Measurements from ENCODE around the gene TIGD7.

TIGD7 gene, protein sequence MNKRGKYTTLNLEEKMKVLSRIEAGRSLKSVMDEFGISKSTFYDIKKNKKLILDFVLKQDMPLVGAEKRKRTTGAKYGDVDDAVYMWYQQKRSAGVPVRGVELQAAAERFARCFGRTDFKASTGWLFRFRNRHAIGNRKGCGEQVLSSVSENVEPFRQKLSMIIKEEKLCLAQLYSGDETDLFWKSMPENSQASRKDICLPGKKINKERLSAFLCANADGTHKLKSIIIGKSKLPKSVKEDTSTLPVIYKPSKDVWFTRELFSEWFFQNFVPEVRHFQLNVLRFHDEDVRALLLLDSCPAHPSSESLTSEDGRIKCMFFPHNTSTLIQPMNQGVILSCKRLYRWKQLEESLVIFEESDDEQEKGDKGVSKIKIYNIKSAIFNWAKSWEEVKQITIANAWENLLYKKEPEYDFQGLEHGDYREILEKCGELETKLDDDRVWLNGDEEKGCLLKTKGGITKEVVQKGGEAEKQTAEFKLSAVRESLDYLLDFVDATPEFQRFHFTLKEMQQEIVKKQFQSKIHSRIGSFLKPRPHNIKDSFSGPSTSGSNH

GRCh38 chr16:3305109-3306068 is at the start of gene TIGD7, which contains the start of gene ZNF75A:
Gene TIGD7, minus strand, starts transcription at chr16:3305430. Its CDS starts 4,816 bp downstream, at chr16:3300614.
Gene ZNF75A, plus strand, starts transcription at chr16:3305497. Its CDS starts 2,932 bp downstream, at chr16:3308429.
- peak; percentile 85 for DNase-seq

DNA sequence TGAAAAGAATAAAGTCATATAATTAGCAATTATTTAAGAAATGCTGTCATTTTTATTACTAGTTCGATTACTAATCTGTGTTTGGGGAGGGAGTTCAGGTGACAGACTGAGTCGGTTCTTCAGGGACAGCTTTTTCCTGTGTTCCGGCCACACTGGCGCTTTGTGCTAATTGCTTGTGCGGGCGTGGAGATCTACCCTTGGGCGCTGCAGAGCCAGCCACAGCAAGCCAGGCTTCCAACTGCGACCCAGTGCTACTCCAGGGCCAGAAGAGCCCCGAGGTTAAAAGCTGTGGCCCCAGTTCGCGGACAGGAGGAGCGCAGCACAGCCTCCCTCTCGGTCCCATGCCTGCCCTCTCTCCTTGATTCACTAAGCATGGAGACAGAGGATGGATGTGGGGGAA is 43.9 kb upstream of the TIGD7 start:
- no peak for DNase-seq

DNA sequence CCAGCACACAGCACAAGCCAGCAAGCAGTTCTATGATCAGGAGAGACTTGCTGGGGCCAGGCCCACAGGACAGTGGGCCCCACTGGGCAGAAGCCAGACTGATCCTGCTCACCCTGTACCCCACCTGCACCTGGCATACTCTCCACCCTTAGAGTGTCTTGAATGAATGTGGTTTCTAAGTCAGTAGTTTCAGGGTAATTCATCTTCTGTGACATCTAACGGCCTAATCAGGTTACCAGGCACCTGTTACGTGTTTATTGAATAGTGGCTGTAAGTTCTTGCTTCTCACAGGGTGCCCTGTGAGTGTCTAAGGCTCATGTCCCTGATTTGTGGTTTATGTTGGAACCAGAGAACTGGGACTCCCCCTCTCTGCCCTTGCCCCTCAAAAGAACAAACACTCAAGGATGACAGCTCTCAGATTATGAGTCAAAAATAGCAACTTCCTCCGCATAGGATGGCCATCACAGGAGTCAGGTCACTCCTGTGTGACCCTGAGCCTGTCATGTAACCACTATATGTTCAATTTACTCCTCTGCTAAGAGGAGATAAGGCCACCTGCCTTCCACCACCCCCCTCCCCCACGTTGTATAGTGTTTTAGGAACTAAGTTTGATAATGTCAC is 43.4 kb upstream of the TIGD7 start:
- no peak for DNase-seq

- no peak for DNase-seq
Observed at GRCh38 chr16:3347586-3347985, 42.4 kb upstream of the TIGD7 start.

DNA sequence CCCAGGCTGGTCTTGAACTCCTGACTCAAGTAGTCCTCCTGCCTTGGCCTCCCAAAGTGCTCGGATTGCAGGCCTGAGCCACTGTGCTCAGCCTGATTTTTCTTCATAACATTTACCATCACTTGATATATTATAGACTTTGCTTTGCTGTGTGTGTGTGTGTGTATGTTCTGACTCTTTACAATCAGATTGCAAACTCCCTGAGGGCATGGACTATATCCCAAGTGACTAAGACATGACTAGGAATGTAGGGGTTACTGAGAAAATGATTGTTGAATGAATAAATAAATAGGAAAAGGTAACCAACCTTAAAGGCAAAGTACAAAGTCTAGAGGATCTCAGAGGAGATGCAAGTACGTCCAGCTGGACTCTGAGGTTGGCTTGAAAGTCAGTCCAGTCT is 40.8 kb upstream of the TIGD7 start:
- DNase-seq: no peak

- no peak for DNase-seq
Observed at GRCh38 chr16:3328643-3329042, 23.4 kb upstream of the TIGD7 start.

DNA sequence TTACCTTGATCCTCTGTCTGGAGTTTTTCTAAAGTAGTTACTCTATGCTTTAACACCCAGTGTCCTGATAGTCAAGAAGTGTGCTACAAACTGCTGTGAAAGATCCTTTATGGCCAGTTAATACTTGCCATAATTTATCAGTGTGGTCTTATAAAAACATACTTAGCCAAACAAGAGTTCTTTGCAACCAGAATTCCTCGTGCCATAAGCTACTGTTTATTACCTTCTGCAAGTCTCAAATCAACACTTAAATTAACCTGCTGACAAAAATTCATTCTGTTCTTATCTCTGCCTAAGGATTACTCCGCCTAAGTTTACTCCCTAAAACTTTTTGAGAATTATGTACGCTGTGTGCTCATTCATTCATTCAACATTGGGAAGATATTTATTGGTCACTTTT is 22.9 kb upstream of the TIGD7 start:
- DNase-seq: no peak

GRCh38 chr16:3327514-3327913 is 22.3 kb upstream of the TIGD7 start:
- DNase-seq: no peak

DNA sequence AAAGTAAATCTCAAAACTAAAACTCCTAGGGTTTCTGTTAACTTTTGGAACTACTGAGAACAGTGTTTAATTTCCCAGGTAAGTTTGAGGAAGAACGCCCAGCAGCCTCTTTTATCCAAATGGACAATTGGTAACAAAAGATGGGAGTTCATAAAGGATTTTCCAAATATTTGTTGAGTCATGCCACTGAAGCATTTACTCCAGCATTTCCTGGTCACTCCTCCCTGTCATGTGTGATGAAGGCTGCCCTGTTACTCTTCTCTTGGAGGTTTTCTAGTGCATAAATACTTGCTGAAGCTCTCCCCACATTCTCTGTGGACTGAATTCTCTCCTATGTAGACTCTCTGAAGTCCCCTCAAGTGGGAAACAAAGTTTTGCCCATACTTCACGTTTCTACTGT is 16.6 kb upstream of the TIGD7 start:
- DNase-seq: no peak

DNA sequence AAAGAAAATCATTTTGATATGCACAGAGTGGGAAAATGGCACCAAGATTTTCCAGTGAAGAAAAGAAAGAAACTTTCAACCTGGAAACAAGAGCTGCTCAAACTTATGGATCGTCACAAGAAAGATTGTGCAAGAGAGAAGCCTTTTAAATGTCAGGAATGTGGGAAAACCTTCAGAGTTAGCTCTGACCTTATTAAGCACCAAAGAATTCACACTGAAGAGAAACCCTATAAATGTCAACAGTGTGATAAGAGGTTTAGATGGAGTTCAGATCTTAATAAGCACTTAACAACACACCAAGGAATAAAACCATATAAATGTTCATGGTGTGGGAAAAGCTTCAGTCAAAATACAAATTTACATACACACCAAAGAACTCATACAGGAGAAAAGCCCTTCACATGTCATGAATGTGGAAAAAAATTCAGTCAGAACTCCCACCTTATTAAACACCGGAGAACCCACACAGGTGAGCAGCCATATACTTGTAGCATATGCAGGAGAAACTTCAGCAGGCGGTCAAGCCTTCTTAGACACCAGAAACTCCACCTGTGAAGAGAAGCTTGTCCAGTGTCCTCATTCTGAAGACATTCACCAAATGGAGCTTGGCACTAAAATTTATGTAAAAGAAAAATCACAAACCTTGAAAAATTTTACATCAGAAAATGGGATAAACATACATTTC is 12.2 kb upstream of the TIGD7 start:
- DNase-seq: no peak

GRCh38 chr16:3311496-3311895 is 6.3 kb upstream of the TIGD7 start:
- DNase-seq: no peak

GRCh38 chr16:3306078-3306477 is 848 bp upstream of the TIGD7 start:
- no peak for DNase-seq

DNA sequence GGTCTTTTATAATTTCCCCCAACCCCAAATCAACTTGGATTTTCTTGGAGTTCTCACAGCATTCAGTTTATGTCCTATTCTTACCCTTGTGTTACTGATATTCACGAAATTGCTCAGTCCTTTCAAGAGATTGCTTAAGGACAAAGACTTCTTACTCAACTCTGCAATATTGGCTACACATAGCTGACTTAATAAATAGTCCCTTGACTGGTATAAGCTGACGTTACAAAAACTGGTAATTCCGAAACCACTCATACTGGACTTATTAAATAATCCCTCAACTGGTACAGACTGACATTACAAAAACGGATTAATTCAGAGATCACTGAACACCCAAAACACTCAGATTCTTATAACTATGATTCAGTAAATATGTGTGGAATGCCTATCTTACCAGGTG is 860 bp downstream of the TIGD7 start:
- DNase-seq: no peak

GRCh38 chr16:3295783-3296182 is 9.4 kb downstream of the TIGD7 start:
- no peak for DNase-seq

GRCh38 chr16:3295209-3295608 is 10.0 kb downstream of the TIGD7 start:
- DNase-seq: no peak

DNA sequence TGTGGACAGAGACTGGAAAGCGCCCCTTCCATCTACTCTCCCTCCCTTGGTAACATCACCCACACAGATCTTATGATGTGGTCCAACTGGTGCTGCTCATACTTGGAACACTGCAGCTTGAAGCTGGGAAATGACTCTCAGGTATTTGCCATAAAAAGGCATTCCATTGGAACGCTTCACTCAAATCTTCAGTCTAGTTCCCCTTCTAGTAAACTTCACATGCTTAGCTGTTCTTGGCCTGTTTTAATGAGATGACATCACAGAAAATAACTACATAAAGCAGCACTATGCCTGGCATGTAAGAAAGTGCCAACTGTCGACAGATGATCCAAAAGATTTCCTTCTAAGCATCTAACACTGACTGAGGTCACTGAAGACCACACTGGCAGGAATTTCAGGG is 12.6 kb downstream of the TIGD7 start:
- DNase-seq: no peak

DNA sequence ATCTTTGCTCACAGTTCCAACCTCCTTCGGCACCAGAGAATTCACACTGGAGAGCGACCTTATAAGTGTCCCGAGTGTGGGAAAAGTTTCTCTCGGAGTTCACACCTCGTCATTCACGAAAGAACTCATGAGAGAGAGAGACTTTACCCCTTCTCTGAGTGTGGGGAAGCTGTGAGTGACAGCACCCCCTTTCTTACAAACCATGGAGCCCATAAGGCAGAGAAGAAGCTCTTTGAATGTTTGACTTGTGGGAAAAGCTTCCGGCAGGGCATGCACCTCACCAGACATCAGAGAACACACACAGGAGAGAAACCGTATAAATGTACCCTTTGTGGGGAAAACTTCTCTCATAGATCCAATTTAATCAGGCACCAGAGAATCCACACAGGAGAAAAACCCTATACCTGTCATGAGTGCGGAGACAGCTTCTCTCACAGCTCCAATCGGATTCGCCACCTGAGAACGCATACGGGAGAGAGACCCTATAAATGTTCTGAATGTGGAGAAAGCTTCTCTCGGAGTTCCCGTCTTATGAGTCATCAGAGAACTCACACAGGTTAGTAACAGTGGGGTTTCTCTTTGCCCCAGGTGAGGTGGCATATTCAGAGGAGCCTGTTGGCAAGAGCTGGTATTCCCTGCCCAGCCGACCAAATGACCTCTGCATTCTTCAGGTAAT is 15.1 kb downstream of the TIGD7 start:
- DNase-seq: no peak

GRCh38 chr16:3285131-3285530 is 20.1 kb downstream of the TIGD7 start:
- DNase-seq: no peak

DNA sequence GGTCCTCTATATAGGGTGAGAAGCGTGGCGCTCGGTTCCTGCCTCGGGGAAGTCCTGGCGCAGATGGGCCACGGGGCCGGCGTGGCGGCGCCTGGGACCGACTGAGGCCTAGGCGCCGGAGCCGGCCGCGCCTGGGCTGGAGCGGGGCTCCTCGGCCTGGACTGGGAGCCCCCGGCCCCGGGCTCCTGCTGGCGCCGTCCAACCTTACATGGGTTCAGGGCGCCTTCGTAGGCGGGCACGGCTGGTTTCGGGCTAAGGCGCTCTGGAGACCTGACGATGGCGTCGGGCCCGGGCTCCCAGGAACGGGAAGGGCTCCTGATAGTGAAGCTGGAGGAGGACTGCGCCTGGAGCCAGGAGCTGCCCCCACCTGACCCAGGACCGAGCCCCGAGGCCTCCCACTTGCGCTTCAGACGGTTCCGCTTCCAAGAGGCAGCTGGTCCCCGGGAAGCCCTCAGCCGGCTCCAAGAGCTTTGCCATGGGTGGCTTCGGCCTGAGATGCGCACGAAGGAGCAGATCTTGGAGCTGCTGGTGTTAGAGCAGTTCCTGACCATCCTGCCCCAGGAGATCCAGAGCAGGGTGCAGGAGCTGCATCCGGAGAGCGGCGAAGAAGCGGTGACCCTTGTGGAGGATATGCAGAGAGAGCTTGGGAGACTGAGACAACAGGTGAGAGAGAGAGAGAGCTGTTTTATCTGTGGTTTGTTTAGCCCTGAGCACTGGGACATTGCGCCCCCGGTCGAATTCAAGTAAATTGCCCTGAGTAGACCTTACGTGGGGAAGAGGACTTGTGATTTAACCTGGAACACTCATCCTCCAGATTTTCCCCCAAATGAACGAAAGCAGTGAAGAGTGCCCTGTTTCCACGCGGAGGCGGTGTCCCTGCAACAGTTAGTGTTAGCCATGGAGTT is 21.4 kb downstream of the TIGD7 start:
- no peak for DNase-seq

DNA sequence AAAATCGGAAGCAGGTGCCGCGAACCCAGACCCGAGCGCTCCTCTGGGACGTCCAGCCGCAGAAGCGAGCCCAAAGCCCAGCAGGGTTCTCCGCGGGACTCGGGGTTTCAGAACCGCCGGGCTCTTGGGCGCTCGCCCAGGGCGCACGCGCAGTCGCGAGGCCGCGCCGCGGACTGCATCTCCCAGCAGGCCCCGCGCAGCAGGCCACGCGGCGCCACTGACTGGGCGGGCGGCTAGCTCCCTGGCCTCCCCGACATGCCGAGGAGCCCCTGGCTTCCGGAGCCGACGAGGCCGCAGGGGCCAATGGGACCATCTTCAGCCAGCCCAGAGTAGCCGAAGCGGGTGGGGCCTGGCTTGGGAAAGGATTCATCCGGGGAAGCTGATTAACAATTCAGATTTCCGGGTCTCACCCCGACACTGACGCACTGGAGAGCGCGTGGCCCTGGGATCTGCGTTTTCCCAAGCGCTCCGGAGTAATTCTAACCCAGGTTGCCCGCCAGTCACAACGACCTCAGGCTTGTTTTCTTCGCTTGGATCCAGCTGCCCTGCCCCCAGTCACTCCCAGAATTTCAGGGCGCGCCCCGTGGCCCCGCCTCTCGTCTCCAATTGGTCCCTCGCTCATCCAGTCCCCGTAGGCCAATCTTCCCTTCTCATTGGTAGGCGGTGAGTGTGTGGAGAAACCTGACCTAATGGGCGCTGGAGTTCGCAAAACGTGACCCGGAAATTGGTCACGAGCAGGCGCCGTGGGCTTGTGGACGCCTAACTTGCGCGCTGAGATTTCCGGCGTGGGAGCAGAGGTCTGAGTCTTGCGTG is 22.3 kb downstream of the TIGD7 start, which contains the start of gene ZNF263:
Gene ZNF263, plus strand, starts transcription at position 762 of the 813 bp plus-strand sequence. CDS start 328 bp downstream, outside the sequence.
- DNase-seq: peak; percentile 95

Measured in CD4-positive, alpha-beta T cell treated with Interleukin-6 for 4 hours (primary cell).